ENCODE measurements around the gene ANKRD24.

ANKRD24 gene

GRCh38 chr19:4197625-4198466, 15.4 kb downstream of the ANKRD24 start:
- no peaks in the 10 kb centered on the region for H3K27me3 ChIP-seq (ENCODE audit: insufficient read depth, low read length, poor library complexity)
- no peak for DNase-seq
- H4K20me1 ChIP-seq (ENCODE audit: insufficient read depth, low read length), result no peaks in the 10 kb centered on the region
- H3K9me3 ChIP-seq (ENCODE audit: insufficient read depth, low read length, severe bottlenecking), result no peaks in the 10 kb centered on the region
- no peak for ATAC-seq (ENCODE audit: insufficient read depth, low read depth)
- H3K36me3 ChIP-seq (ENCODE audit: insufficient read depth, low read length), result no peaks in the 10 kb centered on the region
- H2AFZ ChIP-seq (ENCODE audit: low read depth, low read length), result no peak overlapping the region
- H3K9ac ChIP-seq (ENCODE audit: low read depth, low read length), result no peak overlapping the region
- no peak overlapping the region for H3K4me3 ChIP-seq (ENCODE audit: low read depth in 1 of 2, low read length in 2 of 2)
- TF ChIP-seq CTCF (IDR thresholded peaks at IDR 0.05; ENCODE audit: borderline replicate concordance, extremely low read depth, low read length, poor library complexity, severe bottlenecking) (no peak), EZH2 (IDR thresholded peaks at IDR 0.05; ENCODE audit: borderline replicate concordance, low read depth, low read length, severe bottlenecking) (no peak)
- H3K4me1 ChIP-seq (ENCODE audit: insufficient read depth, low read length), result no peaks in the 10 kb centered on the region
- H3K27ac ChIP-seq (ENCODE audit: low read length), result no peak overlapping the region
- H3K79me2 ChIP-seq (ENCODE audit: insufficient read depth, low read length), result no peaks in the 10 kb centered on the region
- no peak overlapping the region for H3K4me2 ChIP-seq (ENCODE audit: insufficient read depth, low read length)

GRCh38 chr19:4198467-4199126, 16.1 kb downstream of the ANKRD24 start:
- no peak overlapping the region for H3K9ac ChIP-seq (ENCODE audit: low read depth, low read length)
- no peak for TF ChIP-seq CTCF (IDR thresholded peaks at IDR 0.05; ENCODE audit: borderline replicate concordance, extremely low read depth, low read length, poor library complexity, severe bottlenecking)
- no peak for TF ChIP-seq EZH2 (IDR thresholded peaks at IDR 0.05; ENCODE audit: borderline replicate concordance, low read depth, low read length, severe bottlenecking)
- DNase-seq, result no peak
- ATAC-seq (ENCODE audit: insufficient read depth, low read depth), result no peak
- H3K4me2 ChIP-seq (ENCODE audit: insufficient read depth, low read length), result no peak overlapping the region
- H4K20me1 ChIP-seq (ENCODE audit: insufficient read depth, low read length), result no peaks in the 10 kb centered on the region
- H3K27me3 ChIP-seq (ENCODE audit: insufficient read depth, low read length, poor library complexity), result no peaks in the 10 kb centered on the region
- H3K27ac ChIP-seq (ENCODE audit: low read length), result no peak overlapping the region
- no peak overlapping the region for H2AFZ ChIP-seq (ENCODE audit: low read depth, low read length)
- H3K9me3 ChIP-seq (ENCODE audit: insufficient read depth, low read length, severe bottlenecking), result no peaks in the 10 kb centered on the region
- H3K79me2 ChIP-seq (ENCODE audit: insufficient read depth, low read length), result no peaks in the 10 kb centered on the region
- H3K4me3 ChIP-seq (ENCODE audit: low read depth in 1 of 2, low read length in 2 of 2), result no peak overlapping the region
- H3K36me3 ChIP-seq (ENCODE audit: insufficient read depth, low read length), result no peaks in the 10 kb centered on the region
- H3K4me1 ChIP-seq (ENCODE audit: insufficient read depth, low read length), result no peaks in the 10 kb centered on the region

- no peak for TF ChIP-seq EZH2 (IDR thresholded peaks at IDR 0.05; ENCODE audit: borderline replicate concordance, low read depth, low read length, severe bottlenecking)
- no peak for TF ChIP-seq CTCF (IDR thresholded peaks at IDR 0.05; ENCODE audit: borderline replicate concordance, extremely low read depth, low read length, poor library complexity, severe bottlenecking)
- Histone ChIP-seq H3K9ac (ENCODE audit: low read depth, low read length) (no peak overlapping the region), H3K4me2 (ENCODE audit: insufficient read depth, low read length) (no peak overlapping the region), H4K20me1 (ENCODE audit: insufficient read depth, low read length) (no peaks in the 10 kb centered on the region), H3K9me3 (ENCODE audit: insufficient read depth, low read length, severe bottlenecking) (no peaks in the 10 kb centered on the region), H2AFZ (ENCODE audit: low read depth, low read length) (no peak overlapping the region), H3K4me1 (ENCODE audit: insufficient read depth, low read length) (no peaks in the 10 kb centered on the region), H3K36me3 (ENCODE audit: insufficient read depth, low read length) (no peaks in the 10 kb centered on the region), H3K27me3 (ENCODE audit: insufficient read depth, low read length, poor library complexity) (no peaks in the 10 kb centered on the region), H3K79me2 (ENCODE audit: insufficient read depth, low read length) (no peaks in the 10 kb centered on the region), H3K27ac (ENCODE audit: low read length) (no peak overlapping the region), H3K4me3 (ENCODE audit: low read depth in 1 of 2, low read length in 2 of 2) (no peak overlapping the region)
- DNase-seq, result no peak
- ATAC-seq (ENCODE audit: insufficient read depth, low read depth), result no peak
Measured at GRCh38 chr19:4199699-4200293, 17.3 kb downstream of the ANKRD24 start.
